Subcutaneous adipose tissue (tissue), 4 donors: ENCODE results near the gene CLPX. TPM values are rescaled to one million over a fixed set of nuclear protein-coding genes. Genes with fewer than 3 reads are reported as not detected.

ENCODE experiments used
- total RNA-seq, 4 donors: library from RNA; depleted of rRNA; stranded (reverse); fragments of >200 nt; gene quantifications; one replicate each; pipeline ENCODE4 v1.1.0, GENCODE V29; 2016
- TF ChIP-seq, protein P1 (sequence below): fragments of 450-650 bp; IDR thresholded peaks from one replicate; pipeline ENCODE4 v1.5.1; 2016; ENCODE audit warnings: low read depth, mild to moderate bottlenecking, control low read depth, antibody characterized with exemption, moderate library complexity

CLPX gene
- total RNA-seq, 4 donors from 2014 or later, result 49.6 to 79.5 (median 71.9) TPM

DNA sequence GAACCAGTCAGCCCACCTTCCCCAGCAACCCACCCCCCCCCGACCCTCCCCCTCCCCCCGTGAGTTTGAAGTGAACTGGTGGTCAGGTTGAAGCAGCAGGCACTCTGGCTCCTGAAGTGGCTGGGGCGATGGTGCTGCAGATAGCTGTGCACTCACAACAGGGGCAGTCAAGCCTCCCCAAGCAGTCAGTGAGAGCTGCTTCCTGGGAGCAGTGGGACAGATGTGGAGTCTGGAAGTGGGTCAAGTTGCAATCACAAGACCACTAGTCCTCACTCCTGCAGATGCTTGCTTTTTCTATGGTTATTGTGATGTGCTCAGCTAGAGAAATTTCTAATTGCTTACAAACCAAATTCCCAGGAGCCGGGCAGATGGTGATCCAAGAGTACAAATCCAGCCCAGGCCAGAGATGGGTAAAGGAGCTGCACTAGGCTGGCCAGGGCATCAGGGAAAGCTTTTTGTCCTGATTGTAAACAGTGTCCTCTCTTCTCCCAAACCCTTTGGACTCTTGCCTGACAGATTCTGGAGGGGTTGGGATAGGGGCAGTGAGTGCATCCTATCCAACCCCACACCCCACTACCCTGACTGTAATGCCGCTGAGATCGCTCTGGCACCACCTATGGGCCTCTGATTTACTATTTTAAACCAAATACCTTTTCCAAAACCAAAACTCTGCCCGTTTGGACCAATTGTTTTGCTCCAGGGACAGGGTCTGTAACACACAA lies 9.8 kb upstream of the CLPX start:
- TF ChIP-seq, protein P1, sequence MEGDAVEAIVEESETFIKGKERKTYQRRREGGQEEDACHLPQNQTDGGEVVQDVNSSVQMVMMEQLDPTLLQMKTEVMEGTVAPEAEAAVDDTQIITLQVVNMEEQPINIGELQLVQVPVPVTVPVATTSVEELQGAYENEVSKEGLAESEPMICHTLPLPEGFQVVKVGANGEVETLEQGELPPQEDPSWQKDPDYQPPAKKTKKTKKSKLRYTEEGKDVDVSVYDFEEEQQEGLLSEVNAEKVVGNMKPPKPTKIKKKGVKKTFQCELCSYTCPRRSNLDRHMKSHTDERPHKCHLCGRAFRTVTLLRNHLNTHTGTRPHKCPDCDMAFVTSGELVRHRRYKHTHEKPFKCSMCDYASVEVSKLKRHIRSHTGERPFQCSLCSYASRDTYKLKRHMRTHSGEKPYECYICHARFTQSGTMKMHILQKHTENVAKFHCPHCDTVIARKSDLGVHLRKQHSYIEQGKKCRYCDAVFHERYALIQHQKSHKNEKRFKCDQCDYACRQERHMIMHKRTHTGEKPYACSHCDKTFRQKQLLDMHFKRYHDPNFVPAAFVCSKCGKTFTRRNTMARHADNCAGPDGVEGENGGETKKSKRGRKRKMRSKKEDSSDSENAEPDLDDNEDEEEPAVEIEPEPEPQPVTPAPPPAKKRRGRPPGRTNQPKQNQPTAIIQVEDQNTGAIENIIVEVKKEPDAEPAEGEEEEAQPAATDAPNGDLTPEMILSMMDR, result no peak

DNA sequence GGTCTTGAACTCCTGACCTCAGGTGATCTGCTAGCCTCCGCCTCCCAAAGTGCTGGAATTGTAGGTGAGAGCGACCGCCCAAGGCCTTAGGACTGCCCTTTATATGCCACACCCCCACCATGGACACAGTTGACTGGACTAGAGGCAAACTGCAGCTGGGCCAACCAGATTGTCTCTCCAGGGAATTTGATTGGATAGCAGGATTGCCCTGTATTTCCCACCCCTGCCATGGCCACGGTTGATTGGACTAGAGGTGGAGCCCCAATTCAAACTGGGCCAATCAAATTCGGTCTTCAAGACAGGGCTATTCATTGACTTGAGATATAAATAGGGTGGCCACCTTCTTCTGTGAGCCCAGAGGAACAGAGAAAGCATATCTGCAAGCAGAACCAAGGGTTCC lies 6.9 kb upstream of the CLPX start:
- TF ChIP-seq, protein P1, result no peak

DNA sequence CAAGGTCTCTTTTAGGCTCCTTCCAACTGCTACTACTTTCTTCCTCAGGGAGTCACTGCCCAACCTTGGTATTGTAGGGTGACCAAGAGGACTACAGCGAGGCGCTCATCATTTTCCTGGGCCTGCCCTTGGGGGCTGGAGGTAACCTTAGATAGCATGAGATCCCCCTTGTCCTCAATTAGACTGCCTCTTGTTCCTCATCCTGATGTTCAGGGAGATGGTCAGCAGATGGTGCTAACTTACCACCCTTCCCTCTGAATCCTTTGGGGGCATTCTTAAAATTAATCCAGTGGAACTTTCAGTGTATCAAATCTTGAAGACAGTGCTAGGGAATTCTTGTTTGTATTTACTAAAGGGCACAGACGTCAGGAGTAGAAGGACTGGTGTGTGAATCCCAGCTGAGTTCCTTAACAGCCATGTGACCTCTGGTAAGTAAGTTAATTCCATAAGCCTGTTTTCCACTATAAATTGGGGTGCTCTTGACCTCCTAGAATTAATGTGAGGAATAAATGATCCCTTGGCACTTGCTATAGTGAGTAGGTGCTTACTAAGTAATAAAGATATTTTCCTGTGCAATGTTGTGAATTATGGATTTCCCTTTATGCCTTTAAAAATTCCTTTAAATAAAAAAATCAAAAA lies 4.1 kb upstream of the CLPX start:
- TF ChIP-seq, protein P1, result no peak

DNA sequence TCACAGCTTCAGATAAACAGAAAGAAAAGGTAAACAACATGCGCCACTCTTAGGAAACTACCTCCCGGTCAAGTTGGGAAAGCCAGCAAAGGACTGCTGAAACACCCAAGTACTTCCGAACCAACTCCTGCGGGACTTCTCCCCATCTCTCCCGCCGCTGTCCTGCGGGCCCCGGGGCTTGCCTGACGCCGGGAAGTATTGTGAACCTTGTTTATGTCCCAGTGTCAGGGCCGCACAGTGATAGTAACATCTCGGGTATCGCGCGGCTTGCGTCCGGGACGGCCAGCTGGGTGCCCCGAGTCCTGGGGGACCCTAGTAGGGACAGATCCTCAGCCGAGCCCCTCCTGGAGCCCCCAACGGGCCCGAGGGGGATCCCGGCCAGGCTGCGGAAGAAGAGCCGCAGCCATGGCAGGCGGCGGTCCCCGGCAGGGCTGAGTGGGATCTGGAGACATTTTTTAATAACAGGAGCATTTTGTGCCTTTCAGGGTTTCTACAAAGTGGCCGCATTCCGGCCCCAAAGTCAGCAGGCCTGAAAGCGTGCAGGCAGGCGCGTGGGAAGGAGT lies 756 bp downstream of the CLPX start:
- TF ChIP-seq, protein P1, result no peak

DNA sequence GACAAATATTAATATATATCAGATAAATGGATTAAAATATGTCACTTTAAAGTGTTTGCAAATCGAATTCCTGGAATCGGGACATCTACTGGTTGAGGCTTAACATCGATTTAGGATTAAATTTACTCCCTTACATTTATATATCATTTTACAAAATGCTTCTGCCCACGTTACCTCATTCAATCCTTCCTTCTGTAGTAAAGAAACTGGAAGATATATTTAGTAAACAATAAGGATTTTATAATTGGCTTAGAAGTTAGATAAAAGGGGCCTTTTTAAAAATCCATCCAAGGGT lies 1.3 kb downstream of the CLPX start:
- TF ChIP-seq, protein P1, result no peak

DNA sequence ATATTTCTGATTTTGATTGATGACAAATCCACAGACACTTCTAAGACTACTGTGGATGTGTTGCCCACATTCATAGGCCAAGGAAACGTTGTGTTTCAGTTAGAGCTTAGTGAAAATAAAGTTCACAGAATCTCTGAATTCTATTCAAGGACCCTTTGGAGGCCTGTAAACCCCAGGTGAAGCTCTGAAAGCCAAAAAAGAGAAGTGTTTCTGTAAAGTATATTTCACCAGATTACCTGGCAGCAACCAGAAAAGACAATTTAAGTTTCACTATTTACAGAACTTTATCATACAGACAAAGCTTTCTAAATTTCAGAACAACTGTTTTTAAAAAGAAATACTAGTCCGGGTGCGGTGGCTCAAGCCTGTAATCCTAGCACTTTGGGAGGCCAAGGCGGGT lies 2.6 kb downstream of the CLPX start:
- TF ChIP-seq, protein P1, result no peak

DNA sequence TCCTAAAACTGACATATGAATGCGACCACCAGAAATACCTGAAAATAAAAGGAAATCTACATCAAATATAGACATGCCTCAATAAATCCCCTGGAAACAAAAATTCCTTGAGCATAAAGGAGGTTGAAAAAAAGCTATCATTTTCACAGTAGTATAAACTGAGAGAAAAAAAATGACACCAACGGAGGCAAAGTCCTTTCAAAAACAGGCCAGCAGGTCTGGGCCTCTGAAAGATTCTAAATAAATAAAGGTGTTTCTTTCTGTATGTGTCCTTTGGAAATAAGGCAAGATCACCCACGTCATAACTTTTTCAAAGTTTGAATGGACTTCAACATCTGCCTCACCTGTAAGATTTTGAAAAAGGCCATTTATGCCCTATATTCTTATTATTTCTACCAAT lies 5.0 kb downstream of the CLPX start:
- TF ChIP-seq, protein P1, result no peak
